Retinal pigment epithelial cell (primary cell): ENCODE results near the gene STEAP1.

ENCODE experiments used
- DNase-seq: peaks from one replicate; pipeline ENCODE4 v3.0.0-alpha.2; 2010; ENCODE audit warnings: low read depth
- H3K4me3 ChIP-seq: 2 replicates; pipeline ENCODE4 v1.5.1; 2011; ENCODE audit warnings: mild to moderate bottlenecking, low read length, control low read depth, moderate library complexity
- TF ChIP-seq, protein P1 (sequence below): conservative IDR thresholded peaks from 2 replicates; pipeline ENCODE4 v1.5.1; 2011; ENCODE audit warnings: low read depth, low read length, control low read depth, inconsistent platforms

The STEAP1 gene

DNA sequence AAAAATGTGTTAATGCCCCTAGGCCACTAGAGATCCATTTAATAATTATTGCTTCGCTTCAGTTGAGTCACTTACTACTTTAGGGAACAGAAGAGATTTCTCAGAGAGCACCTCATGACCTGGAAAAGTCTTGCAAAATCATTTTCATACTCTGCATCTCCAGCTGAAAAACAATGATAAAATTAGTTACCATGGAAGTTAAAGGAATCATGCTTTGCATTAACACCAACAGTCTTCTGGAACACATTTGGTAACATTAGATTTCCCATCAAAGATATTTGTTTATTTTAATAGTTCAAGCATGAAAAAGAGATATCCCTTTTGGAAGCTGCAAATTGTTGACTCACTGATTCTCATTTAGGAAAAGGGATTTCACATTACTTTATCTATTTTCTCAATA is 55.5 kb downstream of the STEAP1 start:
- H3K4me3 ChIP-seq: no peak overlapping the region
- TF ChIP-seq, protein P1, sequence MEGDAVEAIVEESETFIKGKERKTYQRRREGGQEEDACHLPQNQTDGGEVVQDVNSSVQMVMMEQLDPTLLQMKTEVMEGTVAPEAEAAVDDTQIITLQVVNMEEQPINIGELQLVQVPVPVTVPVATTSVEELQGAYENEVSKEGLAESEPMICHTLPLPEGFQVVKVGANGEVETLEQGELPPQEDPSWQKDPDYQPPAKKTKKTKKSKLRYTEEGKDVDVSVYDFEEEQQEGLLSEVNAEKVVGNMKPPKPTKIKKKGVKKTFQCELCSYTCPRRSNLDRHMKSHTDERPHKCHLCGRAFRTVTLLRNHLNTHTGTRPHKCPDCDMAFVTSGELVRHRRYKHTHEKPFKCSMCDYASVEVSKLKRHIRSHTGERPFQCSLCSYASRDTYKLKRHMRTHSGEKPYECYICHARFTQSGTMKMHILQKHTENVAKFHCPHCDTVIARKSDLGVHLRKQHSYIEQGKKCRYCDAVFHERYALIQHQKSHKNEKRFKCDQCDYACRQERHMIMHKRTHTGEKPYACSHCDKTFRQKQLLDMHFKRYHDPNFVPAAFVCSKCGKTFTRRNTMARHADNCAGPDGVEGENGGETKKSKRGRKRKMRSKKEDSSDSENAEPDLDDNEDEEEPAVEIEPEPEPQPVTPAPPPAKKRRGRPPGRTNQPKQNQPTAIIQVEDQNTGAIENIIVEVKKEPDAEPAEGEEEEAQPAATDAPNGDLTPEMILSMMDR: no peak
- DNase-seq: no peak

DNA sequence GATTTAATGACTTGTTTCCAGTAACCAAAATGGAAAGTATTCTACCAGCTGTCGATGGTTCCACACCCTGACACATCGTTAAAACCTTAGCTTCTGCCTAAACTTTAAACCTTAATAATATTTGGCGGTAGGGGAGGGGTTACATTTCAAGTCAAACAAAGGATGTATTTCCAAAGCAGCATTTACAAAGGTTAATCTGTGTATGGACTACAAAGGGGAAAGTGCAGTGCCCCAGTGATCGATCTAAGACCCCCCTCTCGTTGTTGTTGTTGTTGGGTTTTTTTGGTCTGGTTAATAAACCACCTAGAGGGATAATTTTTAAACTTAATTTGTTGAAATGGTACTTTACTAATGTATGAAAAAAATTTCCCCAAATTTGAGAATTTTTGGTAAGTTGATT is 56.2 kb downstream of the STEAP1 start:
- TF ChIP-seq, protein P1: no peak
- H3K4me3 ChIP-seq: no peak overlapping the region
- DNase-seq: no peak

DNA sequence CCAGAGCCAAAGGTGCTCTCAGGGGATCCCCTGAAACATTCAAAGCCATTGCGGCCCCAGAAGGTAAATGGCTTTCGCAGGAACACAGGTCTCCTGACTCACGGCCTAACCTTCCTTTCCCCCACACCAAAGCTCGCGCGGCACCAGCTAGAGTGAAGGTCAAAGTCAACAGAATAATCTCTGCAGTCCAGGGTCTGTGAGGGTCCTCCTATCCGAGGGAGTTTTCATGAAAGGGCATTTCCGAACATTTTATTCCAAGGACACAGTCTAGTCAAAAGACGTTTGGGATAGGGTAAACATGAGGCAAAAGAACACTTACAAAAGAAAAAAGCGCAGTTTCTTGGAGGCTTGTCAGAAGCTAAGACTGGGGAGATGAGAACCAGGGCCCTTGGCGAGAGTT is 56.7 kb downstream of the STEAP1 start:
- DNase-seq: peak; percentile 0
- peak overlapping the region; percentile 60 for H3K4me3 ChIP-seq
- TF ChIP-seq, protein P1: no peak

DNA sequence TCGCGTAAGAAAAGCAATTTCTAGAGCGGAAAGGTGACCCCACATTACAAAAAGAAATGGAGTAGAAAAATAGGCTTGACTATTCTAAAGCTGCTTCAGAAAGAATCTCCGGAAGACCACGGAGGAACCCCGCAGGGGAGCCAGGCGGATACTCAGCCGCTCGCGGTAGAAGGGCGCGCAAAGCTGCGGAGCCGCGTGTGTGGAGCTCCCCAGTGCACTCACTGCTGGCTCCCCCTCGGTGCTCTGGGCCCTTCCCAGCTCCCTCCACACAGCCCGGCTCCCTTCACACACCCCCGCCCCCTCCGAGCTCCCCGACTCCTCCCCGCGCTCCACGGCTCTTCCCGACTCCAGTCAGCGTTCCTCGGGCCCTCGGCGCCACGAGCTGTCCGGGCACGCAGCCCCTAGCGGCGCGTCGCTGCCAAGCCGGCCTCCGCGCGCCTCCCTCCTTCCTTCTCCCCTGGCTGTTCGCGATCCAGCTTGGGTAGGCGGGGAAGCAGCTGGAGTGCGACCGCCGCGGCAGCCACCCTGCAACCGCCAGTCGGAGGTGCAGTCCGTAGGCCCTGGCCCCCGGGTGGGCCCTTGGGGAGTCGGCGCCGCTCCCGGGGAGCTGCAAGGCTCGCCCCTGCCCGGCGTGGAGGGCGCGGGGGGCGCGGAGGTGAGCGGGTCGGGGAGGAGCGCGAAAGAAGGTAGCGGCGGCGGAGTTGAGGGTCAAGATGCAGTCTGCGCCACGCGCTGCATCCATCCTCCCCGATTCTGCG is 57.3 kb downstream of the STEAP1 start, which contains the start of gene STEAP2:
Gene STEAP2 (plus strand): TSS at position 350 of the 758 bp plus-strand sequence. CDS start 13,343 bp downstream, outside the sequence.
- DNase-seq: peak; percentile 62
- TF ChIP-seq, protein P1: peak; percentile 62
- peak within 1 kb of the TSS; percentile 60 for H3K4me3 ChIP-seq

DNA sequence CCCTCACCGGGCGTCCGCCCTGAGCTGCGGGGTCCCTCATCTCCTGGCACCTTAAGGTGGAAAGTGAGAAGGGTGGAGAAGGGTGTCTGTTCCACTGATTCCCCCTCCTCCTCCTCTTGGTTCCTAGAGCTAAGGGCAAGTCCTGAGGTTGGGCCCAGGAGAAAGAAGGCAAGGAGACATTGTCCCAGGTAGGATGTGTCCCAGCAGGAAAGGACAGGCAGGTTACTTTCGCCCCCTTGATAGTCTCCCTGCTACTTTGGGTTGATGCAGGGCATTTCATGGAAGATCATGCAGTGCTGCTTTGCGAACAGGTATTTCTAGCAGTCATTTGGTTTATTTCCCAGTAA is 57.9 kb downstream of the STEAP1 start:
- peak overlapping the region; percentile 60 for H3K4me3 ChIP-seq
- no peak for DNase-seq

DNA sequence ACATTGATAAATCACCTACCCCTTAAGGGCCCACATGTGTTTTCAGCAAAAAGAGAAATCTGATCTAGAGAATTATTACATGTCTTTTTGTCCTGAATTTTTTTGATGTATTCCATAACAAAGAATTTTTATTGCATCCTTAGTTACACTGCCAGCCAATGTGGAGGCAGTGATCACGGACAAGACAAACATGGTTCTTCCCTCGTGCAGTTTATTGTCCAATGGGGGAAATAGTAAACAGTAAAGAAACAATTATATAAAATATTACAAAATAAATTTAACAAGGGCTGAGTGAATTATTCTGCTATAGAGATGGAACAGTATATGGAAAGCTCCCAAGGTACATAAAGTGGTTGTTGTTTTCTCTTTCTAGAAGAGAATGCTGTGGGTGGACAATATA is 59.3 kb downstream of the STEAP1 start:
- TF ChIP-seq, protein P1: no peak
- DNase-seq: no peak
- H3K4me3 ChIP-seq: no peak overlapping the region

More for the DNA sequence above, 57.9 kb downstream of the STEAP1 start:
- TF ChIP-seq, protein P1: no peak
